CD4-positive, CD25-positive, alpha-beta regulatory T cell (primary cell): Measurements from ENCODE around the gene NAA11. TPM values are rescaled to one million over a fixed set of nuclear protein-coding genes. Genes with fewer than 3 reads are reported as not detected.
"Not testable (repeated sequence)": the region's sequence is repeated elsewhere in the genome, so short reads cannot be mapped to it uniquely, and the experiment has no call there.

Source experiments
- ATAC-seq, 2 donors: fragments of 150-1000 bp; cut with Tn5 transposase; one replicate each; pipeline ENCODE4 v1.10.0; 2021; ENCODE audit warnings: low read depth in 2 of 2, moderate number of reproducible peaks in 2 of 2, moderate library complexity in 1 of 2
- DNase-seq, 3 donors: peaks; one replicate each; pipeline versions ENCODE4 v3.0.0 to v3.0.0-alpha.2; 2012 to 2022; ENCODE audit warnings: mixed read lengths in 1 of 3
- H3K27ac ChIP-seq: one replicate; pipeline ENCODE4 v1.7.0; 2013; ENCODE audit warnings: mild to moderate bottlenecking, low read length; ENCODE audit not compliant: insufficient read depth, poor library complexity, severe bottlenecking
- H3K27me3 ChIP-seq: one replicate; pipeline ENCODE4 v1.7.0; 2013; ENCODE audit warnings: low read length; ENCODE audit not compliant: control insufficient read depth, insufficient read depth
- H3K36me3 ChIP-seq: one replicate; pipeline ENCODE4 v1.7.0; 2013; ENCODE audit warnings: mild to moderate bottlenecking, low read length, moderate library complexity; ENCODE audit not compliant: control insufficient read depth, insufficient read depth
- H3K4me1 ChIP-seq: 2 replicates; pipeline ENCODE4 v1.7.0; 2013; ENCODE audit warnings: mild to moderate bottlenecking, low read length; ENCODE audit not compliant: insufficient read depth, control insufficient read depth, poor library complexity, severe bottlenecking
- H3K4me3 ChIP-seq: one replicate; pipeline ENCODE4 v1.7.0; 2013; ENCODE audit warnings: low read depth, mild to moderate bottlenecking, low read length, moderate library complexity
- H3K9me3 ChIP-seq, 2 experiments: 1 replicate in 1 of 2; 2 replicates in 1 of 2; pipeline ENCODE4 v1.7.0; 2013; ENCODE audit warnings: low read length in 2 of 2, mild to moderate bottlenecking in 1 of 2, moderate library complexity in 1 of 2; ENCODE audit not compliant: control insufficient read depth in 2 of 2
- H3K27ac Mint-ChIP-seq, 3 donors: one replicate each; pipeline ENCODE4 v1.8.0; 2020 to 2022; ENCODE audit warnings: mild to moderate bottlenecking in 3 of 3, mixed read lengths in 3 of 3, moderate library complexity in 2 of 3
- H3K27me3 Mint-ChIP-seq: one replicate; pipeline ENCODE4 v1.8.0; 2022; ENCODE audit warnings: mild to moderate bottlenecking, mixed read lengths
- H3K36me3 Mint-ChIP-seq: one replicate; pipeline ENCODE4 v1.8.0; 2020; ENCODE audit warnings: mixed read lengths
- H3K4me1 Mint-ChIP-seq, 4 donors: one replicate each; pipeline ENCODE4 v1.8.0; 2020 to 2022; ENCODE audit warnings: mixed read lengths in 4 of 4, mild to moderate bottlenecking in 1 of 4
- H3K4me3 Mint-ChIP-seq, 4 donors: one replicate each; pipeline ENCODE4 v1.8.0; 2020 to 2022; ENCODE audit warnings: mild to moderate bottlenecking in 4 of 4, mixed read lengths in 4 of 4, moderate library complexity in 3 of 4
- H3K9me3 Mint-ChIP-seq, 7 donors: one replicate each; pipeline ENCODE4 v1.8.0; 2020 to 2022; ENCODE audit warnings: mixed read lengths in 7 of 7, mild to moderate bottlenecking in 3 of 7, moderate library complexity in 2 of 7
- polyA plus RNA-seq, 4 donors: library from polyadenylated mRNA; unstranded; fragments of 300-500 nt; fragmentation: Illumina TruSeq; gene quantifications; one replicate each; pipeline ENCODE4 v1.2.3, GENCODE V29; 2021
- total RNA-seq: library from RNA; stranded (reverse); gene quantifications from one replicate; pipeline ENCODE4 v1.2.3, GENCODE V29; 2022

NAA11 gene
- total and polyA plus RNA-seq, 5 donors from 2014 or later, result not detected

GRCh38 chr4:79294064-79294463 is 31.8 kb downstream of the NAA11 start:
- ATAC-seq (no peak), DNase-seq (no peak)
- H3K27me3 ChIP-seq, result peaks cover 3% of the 10 kb centered on the region
- peaks cover 5% of the 10 kb centered on the region for H3K27me3 Mint-ChIP-seq
- peak overlapping the region in 1 of 3 donors; percentile 29 for H3K27ac Mint-ChIP-seq
- H3K36me3 ChIP-seq, result no peaks in the 10 kb centered on the region
- no peaks in the 10 kb centered on the region for H3K9me3 ChIP-seq
- no peaks in the 10 kb centered on the region for H3K9me3 Mint-ChIP-seq
- H3K4me1 Mint-ChIP-seq, result no peaks in the 10 kb centered on the region
- H3K4me1 ChIP-seq, result no peaks in the 10 kb centered on the region
- H3K4me3 Mint-ChIP-seq, result no peak overlapping the region
- no peaks in the 10 kb centered on the region for H3K36me3 Mint-ChIP-seq
- H3K27ac ChIP-seq, result no peak overlapping the region
- H3K4me3 ChIP-seq, result no peak overlapping the region

- Histone ChIP-seq H3K9me3 (no peaks in the 10 kb centered on the region), H3K36me3 (no peaks in the 10 kb centered on the region), H3K4me3 (no peak overlapping the region), H3K4me1 (no peaks in the 10 kb centered on the region), H3K27ac (no peak overlapping the region), H3K27me3 (peaks cover 3% of the 10 kb centered on the region)
- Mint-ChIP-seq H3K9me3 (no peaks in the 10 kb centered on the region), H3K4me3 (no peak overlapping the region), H3K27ac (no peak overlapping the region), H3K36me3 (no peaks in the 10 kb centered on the region), H3K27me3 (peaks cover 5% of the 10 kb centered on the region), H3K4me1 (no peaks in the 10 kb centered on the region)
- DNase-seq (no peak), ATAC-seq (no peak)
Measured at GRCh38 chr4:79292008-79292407, 33.9 kb downstream of the NAA11 start.

DNA sequence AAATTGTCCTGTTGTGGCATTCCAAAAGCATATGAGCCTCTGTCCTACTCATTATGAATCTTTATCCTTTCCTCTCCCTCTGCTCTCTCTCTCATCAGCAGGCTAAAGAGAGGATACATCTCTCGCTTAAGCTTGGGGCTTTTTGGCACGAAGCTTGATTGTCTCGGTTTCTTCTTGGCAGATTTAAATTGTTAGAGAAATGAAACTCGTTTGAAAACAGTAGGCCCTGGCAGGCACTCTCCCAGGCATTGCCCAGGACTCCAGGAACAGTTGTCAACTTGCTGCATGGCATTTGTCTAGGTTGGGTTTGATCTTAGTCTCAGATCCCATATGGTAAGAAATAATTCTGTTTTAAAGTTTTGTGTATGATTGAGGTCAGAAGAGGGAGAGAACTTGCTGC is 35.5 kb downstream of the NAA11 start:
- no peaks in the 10 kb centered on the region for H3K36me3 ChIP-seq
- H3K27me3 ChIP-seq, result peaks cover 3% of the 10 kb centered on the region
- ATAC-seq (no peak), DNase-seq (no peak)
- no peak overlapping the region for H3K4me3 ChIP-seq
- H3K27ac ChIP-seq, result no peak overlapping the region
- H3K4me1 ChIP-seq, result no peaks in the 10 kb centered on the region
- Mint-ChIP-seq H3K9me3 (no peaks in the 10 kb centered on the region), H3K4me1 (no peaks in the 10 kb centered on the region), H3K27me3 (peaks cover 5% of the 10 kb centered on the region), H3K36me3 (no peaks in the 10 kb centered on the region), H3K27ac (no peak overlapping the region), H3K4me3 (no peak overlapping the region)
- no peaks in the 10 kb centered on the region for H3K9me3 ChIP-seq

DNA sequence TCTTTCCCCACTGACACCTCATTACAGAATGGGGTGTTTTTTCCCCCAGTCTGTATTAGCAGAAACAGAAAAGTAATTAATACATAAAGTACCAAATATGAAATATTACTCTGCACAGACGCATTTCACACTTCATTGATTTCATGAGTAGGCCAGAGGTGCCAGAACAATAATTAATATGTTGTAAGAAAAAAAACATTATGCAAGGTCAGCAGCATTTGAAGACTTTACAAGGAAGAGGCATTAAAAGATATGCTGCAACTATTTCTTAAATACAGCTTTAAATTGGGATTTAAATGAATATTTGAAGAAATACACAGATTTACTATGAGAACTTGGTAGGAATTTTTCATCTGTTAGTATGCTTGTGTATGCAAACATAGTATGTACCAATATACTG is 37.7 kb downstream of the NAA11 start:
- DNase-seq (no peak), ATAC-seq (no peak)
- Mint-ChIP-seq H3K27me3 (peaks cover 5% of the 10 kb centered on the region), H3K9me3 (no peaks in the 10 kb centered on the region), H3K27ac (no peak overlapping the region), H3K4me3 (no peak overlapping the region), H3K4me1 (no peaks in the 10 kb centered on the region), H3K36me3 (no peaks in the 10 kb centered on the region)
- Histone ChIP-seq H3K4me3 (no peak overlapping the region), H3K36me3 (no peaks in the 10 kb centered on the region), H3K27me3 (no peaks in the 10 kb centered on the region), H3K4me1 (no peaks in the 10 kb centered on the region), H3K27ac (no peak overlapping the region), H3K9me3 (no peaks in the 10 kb centered on the region)

- Histone ChIP-seq H3K4me3 (no peak overlapping the region), H3K36me3 (no peaks in the 10 kb centered on the region), H3K27ac (no peak overlapping the region), H3K4me1 (no peaks in the 10 kb centered on the region), H3K9me3 (no peaks in the 10 kb centered on the region), H3K27me3 (no peaks in the 10 kb centered on the region)
- Mint-ChIP-seq H3K36me3 (no peaks in the 10 kb centered on the region), H3K27ac (no peak overlapping the region), H3K4me1 (no peaks in the 10 kb centered on the region), H3K4me3 (no peak overlapping the region), H3K9me3 (no peaks in the 10 kb centered on the region), H3K27me3 (peaks cover 5% of the 10 kb centered on the region)
- DNase-seq (no peak), ATAC-seq (no peak)
Measured at GRCh38 chr4:79287718-79288117, 38.1 kb downstream of the NAA11 start.

GRCh38 chr4:79287076-79287475 is 38.8 kb downstream of the NAA11 start:
- Mint-ChIP-seq H3K36me3 (no peaks in the 10 kb centered on the region), H3K4me1 (no peaks in the 10 kb centered on the region), H3K27me3 (peaks cover 5% of the 10 kb centered on the region), H3K9me3 (no peaks in the 10 kb centered on the region), H3K27ac (no peak overlapping the region), H3K4me3 (no peak overlapping the region)
- no peaks in the 10 kb centered on the region for H3K9me3 ChIP-seq
- H3K4me3 ChIP-seq, result no peak overlapping the region
- ATAC-seq, result no peak
- no peak overlapping the region for H3K27ac ChIP-seq
- H3K36me3 ChIP-seq, result no peaks in the 10 kb centered on the region
- H3K27me3 ChIP-seq, result no peaks in the 10 kb centered on the region
- DNase-seq, result no peak
- no peaks in the 10 kb centered on the region for H3K4me1 ChIP-seq

GRCh38 chr4:79281566-79282359 is 44.1 kb downstream of the NAA11 start:
- no peak overlapping the region for H3K27ac ChIP-seq
- DNase-seq (no peak), ATAC-seq (no peak)
- H3K4me1 ChIP-seq, result no peaks in the 10 kb centered on the region
- H3K9me3 ChIP-seq, result no peaks in the 10 kb centered on the region
- H3K4me3 Mint-ChIP-seq, result no peak overlapping the region
- no peaks in the 10 kb centered on the region for H3K27me3 Mint-ChIP-seq
- H3K27ac Mint-ChIP-seq, result no peak overlapping the region
- H3K4me3 ChIP-seq, result no peak overlapping the region
- no peaks in the 10 kb centered on the region for H3K36me3 Mint-ChIP-seq
- no peaks in the 10 kb centered on the region for H3K27me3 ChIP-seq
- H3K9me3 Mint-ChIP-seq, result peaks cover 0 to 4% (median 0%) of the 10 kb centered on the region in 7 donors
- no peaks in the 10 kb centered on the region for H3K36me3 ChIP-seq
- no peaks in the 10 kb centered on the region for H3K4me1 Mint-ChIP-seq

DNA sequence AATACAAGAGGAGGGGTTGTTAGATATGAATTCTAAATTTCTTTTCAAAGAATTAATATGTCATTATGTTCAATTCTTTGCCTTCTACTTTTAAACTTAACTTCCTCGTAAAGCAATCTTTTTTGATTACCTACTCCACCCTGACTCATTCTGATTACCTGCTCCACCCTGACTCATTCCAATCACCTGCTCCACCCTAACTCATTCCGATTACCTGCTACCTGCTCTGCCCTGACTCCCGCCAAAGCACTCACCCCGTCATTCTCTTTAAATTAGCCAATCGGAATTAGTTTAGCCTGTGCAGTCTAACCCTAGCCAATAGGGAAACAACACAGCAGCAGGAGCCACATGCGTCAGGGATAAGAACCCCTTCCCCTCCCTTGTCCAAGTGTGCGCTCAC is 48.4 kb downstream of the NAA11 start:
- not testable (repeated sequence) for H3K9me3 ChIP-seq, H3K36me3 ChIP-seq, H3K27me3 Mint-ChIP-seq, H3K27ac ChIP-seq, H3K4me1 ChIP-seq, H3K9me3 Mint-ChIP-seq, H3K27ac Mint-ChIP-seq, ATAC-seq, H3K27me3 ChIP-seq, H3K4me3 Mint-ChIP-seq, H3K36me3 Mint-ChIP-seq, H3K4me1 Mint-ChIP-seq, H3K4me3 ChIP-seq, DNase-seq
